SIG-M5 treated with dmso at 0.1 percent for 504 hours (cell line): ENCODE data around the gene NAA15.
"Not testable (repeated sequence)": the region's sequence is repeated elsewhere in the genome, so short reads cannot be mapped to it uniquely, and the experiment has no call there.

ENCODE experiments used
- DNase-seq: peaks from one replicate; lab custom pipeline; 2025; ENCODE audit not compliant: unreplicated experiment; lab: John Stamatoyannopoulos, UW

Gene NAA15

GRCh38 chr4:139297001-139297410, 4.3 kb upstream of the NAA15 start:
- DNase-seq = peak; percentile 68

GRCh38 chr4:139299536-139299935, 1.8 kb upstream of the NAA15 start:
- DNase-seq = no peak

- peak; percentile 37 for DNase-seq
Observed at GRCh38 chr4:139300431-139301112, 733 bp upstream of the NAA15 start.

- DNase-seq = peak; percentile 75
Observed at GRCh38 chr4:139301821-139302611, 711 bp downstream of the NAA15 start, which contains the start of gene NDUFC1. Gene NDUFC1, minus strand, starts transcription at chr4:139302477. Its CDS starts 6,679 bp downstream, at chr4:139295798.

GRCh38 chr4:139304920-139305319, 3.6 kb downstream of the NAA15 start:
- DNase-seq = no peak

- DNase-seq = no peak
Observed at GRCh38 chr4:139311909-139312308, 10.6 kb downstream of the NAA15 start.

- DNase-seq = peak; percentile 52
Observed at GRCh38 chr4:139312552-139313332, 11.4 kb downstream of the NAA15 start.

GRCh38 chr4:139313414-139313813, 12.1 kb downstream of the NAA15 start:
- DNase-seq = not testable (repeated sequence)

- DNase-seq = no peak
Observed at GRCh38 chr4:139314047-139314800, 12.9 kb downstream of the NAA15 start.

- DNase-seq = no peak
Observed at GRCh38 chr4:139315221-139315675, 13.9 kb downstream of the NAA15 start.

- no peak for DNase-seq
Observed at GRCh38 chr4:139316733-139317132, 15.4 kb downstream of the NAA15 start.

- no peak for DNase-seq
Observed at GRCh38 chr4:139317635-139318034, 16.3 kb downstream of the NAA15 start.

- no peak for DNase-seq
Observed at GRCh38 chr4:139319571-139319970, 18.3 kb downstream of the NAA15 start.

- DNase-seq = not testable (repeated sequence)
Observed at GRCh38 chr4:139322070-139322469, 20.8 kb downstream of the NAA15 start.

- DNase-seq = not testable (repeated sequence)
Observed at GRCh38 chr4:139322541-139322940, 21.2 kb downstream of the NAA15 start.

- DNase-seq = no peak
Observed at GRCh38 chr4:139324620-139325019, 23.3 kb downstream of the NAA15 start.

GRCh38 chr4:139329665-139330200, 28.4 kb downstream of the NAA15 start:
- DNase-seq = no peak

- no peak for DNase-seq
Observed at GRCh38 chr4:139330283-139330682, 29.0 kb downstream of the NAA15 start.

GRCh38 chr4:139331185-139331584, 29.9 kb downstream of the NAA15 start:
- no peak for DNase-seq

- DNase-seq = no peak
Observed at GRCh38 chr4:139333046-139333445, 31.7 kb downstream of the NAA15 start.
